Stimulated activated CD8-positive, alpha-beta memory T cell treated with anti-CD3 and anti-CD28 coated beads, Interleukin-4, amount 100 ng/mL, for 24 hours (primary cell): ENCODE results near the gene XKRX.

Source experiments
- DNase-seq: peaks from one replicate; pipeline ENCODE4 v3.0.0-alpha.2; 2020; ENCODE audit warnings: low read depth

XKRX gene

GRCh38 chrX:100895365-100896075 is 33.2 kb downstream of the XKRX start:
- DNase-seq: no peak

GRCh38 chrX:100883654-100884053 is 45.1 kb downstream of the XKRX start:
- no peak for DNase-seq

- no peak for DNase-seq
Measured at GRCh38 chrX:100880368-100880767, 48.3 kb downstream of the XKRX start.

GRCh38 chrX:100874325-100874724 is 54.4 kb downstream of the XKRX start, which contains the start of gene NOX1:
TSS of gene NOX1 (minus strand) at chrX:100874359. CDS start at chrX:100874139, 220 bp downstream.
- no peak for DNase-seq

GRCh38 chrX:100871594-100872560 is 56.8 kb downstream of the XKRX start:
- DNase-seq: no peak

GRCh38 chrX:100870527-100870926 is 58.2 kb downstream of the XKRX start:
- no peak for DNase-seq

- DNase-seq: no peak
Measured at GRCh38 chrX:100868273-100868672, 60.4 kb downstream of the XKRX start.

- no peak for DNase-seq
Measured at GRCh38 chrX:100864657-100865391, 63.9 kb downstream of the XKRX start.
